Stimulated activated CD8-positive, alpha-beta memory T cell treated with anti-CD3 and anti-CD28 coated beads, Interleukin-4, amount 100 ng/mL, for 4 hours (primary cell): ENCODE results near the gene CDC45.

ENCODE experiments used
- DNase-seq, 2 donors: peaks; one replicate each; pipeline ENCODE4 v3.0.0-alpha.2; 2020; ENCODE audit warnings: low read depth in 2 of 2, low spot score in 1 of 2

Gene CDC45

GRCh38 chr22:19467912-19468311, 11.8 kb upstream of the CDC45 start:
- DNase-seq: no peak

GRCh38 chr22:19469421-19469820, 10.3 kb upstream of the CDC45 start:
- no peak for DNase-seq

DNA sequence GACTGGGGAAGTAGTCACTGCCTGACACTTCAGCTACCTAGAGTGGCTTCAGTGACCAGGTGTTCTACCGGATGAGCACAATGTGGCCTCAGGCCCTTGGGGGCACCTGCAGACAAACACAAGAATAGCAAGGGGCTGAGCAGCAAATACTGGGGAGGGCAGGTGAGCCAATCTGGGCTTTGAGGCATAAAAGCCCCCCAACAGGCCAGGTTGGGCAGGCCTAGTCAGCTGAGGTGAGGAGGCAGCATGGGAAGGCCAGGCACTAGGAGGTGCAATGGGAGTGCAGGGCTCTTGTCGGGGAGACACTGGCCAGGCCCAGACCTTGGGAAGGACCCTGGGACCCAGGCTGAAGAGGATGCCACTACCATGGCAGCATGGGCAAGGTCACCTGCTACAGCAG, 9.7 kb upstream of the CDC45 start:
- no peak for DNase-seq

GRCh38 chr22:19471572-19471971, 8.1 kb upstream of the CDC45 start:
- DNase-seq: no peak

GRCh38 chr22:19472233-19472632, 7.5 kb upstream of the CDC45 start:
- no peak for DNase-seq

DNA sequence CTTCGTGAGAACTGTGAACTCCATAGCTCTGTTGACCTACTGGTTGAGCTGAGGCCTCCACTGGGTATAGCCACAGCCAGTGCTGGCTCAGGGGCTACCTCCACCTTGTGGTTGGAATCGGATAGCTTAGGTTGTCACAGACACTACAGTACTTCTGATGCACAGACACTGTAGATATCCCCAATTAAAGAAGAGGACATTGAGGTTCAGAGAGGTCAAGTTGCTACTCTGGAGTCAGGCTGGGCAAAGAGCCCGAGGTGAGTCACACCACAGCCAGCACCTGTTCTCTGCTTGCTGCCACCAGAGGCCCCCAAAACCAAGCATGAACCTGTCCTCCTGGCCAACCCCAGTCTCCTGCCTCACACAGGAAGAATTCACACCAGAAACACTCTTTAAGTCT, 6.1 kb upstream of the CDC45 start:
- DNase-seq: no peak

GRCh38 chr22:19476023-19476422, 3.7 kb upstream of the CDC45 start:
- no peak for DNase-seq

GRCh38 chr22:19477321-19478044, 2.2 kb upstream of the CDC45 start:
- DNase-seq: no peak

- no peak for DNase-seq
Measured at GRCh38 chr22:19478045-19478900, 1.4 kb upstream of the CDC45 start.

- DNase-seq: peak; percentile 52 to 54
Measured at GRCh38 chr22:19478901-19479354, 792 bp upstream of the CDC45 start, which contains the start of gene UFD1. UFD1 (minus strand) TSS chr22:19479193; CDS start chr22:19479085, 108 bp downstream.

- no peak for DNase-seq
Measured at GRCh38 chr22:19480173-19480568, 451 bp downstream of the CDC45 start.

GRCh38 chr22:19480789-19481188, 1.1 kb downstream of the CDC45 start:
- no peak for DNase-seq

DNA sequence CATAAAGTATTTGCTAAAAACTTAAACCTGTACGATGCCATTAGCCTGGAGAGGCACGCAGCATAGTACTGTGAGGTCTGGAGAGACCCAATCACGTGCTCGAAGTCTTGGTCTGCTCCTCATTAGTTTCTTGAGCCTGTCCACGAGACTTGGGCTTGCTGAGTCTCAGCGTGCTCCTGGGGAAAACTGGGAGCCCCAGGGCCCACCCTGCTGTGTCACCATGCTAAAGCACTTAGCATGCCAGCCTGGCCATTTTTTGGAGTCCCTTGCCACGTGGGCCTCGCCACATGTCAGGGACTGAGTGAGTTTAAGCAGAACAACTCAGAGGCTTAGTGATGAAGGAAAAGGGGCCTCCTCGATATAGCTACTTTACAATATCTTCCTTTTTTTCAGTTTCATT, 2.6 kb downstream of the CDC45 start:
- DNase-seq: no peak

DNA sequence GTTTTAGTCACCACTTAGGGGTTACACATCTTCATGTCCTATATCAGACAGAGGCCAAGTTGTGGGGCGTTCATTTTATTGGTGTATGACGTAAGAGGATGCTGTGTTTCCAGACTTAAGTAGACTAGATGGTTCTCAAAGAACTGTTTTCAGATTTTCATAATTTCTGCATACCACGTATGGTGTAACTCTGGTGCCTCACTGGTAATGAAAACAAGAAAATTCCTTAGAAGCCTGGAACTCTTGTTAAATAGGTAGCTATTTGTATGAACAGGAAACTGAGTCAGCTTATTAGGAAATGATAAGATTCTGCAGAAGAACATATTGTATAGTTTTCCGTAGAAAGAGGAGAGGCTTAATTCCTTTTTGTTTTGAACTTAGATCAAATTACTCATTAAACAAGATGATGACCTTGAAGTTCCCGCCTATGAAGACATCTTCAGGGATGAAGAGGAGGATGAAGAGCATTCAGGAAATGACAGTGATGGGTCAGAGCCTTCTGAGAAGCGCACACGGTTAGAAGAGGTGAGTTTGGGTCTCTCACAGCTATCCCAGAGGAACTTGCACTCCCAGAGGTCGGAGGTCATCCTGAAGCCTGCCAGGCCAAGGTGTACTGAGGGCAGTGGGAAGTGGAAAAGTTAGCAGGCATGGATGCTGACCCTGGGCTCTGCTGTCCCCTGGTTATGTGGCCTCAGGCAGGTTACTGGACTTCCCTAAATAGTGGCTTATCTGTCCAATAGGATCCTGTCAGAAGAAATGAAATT, 3.9 kb downstream of the CDC45 start:
- no peak for DNase-seq

DNA sequence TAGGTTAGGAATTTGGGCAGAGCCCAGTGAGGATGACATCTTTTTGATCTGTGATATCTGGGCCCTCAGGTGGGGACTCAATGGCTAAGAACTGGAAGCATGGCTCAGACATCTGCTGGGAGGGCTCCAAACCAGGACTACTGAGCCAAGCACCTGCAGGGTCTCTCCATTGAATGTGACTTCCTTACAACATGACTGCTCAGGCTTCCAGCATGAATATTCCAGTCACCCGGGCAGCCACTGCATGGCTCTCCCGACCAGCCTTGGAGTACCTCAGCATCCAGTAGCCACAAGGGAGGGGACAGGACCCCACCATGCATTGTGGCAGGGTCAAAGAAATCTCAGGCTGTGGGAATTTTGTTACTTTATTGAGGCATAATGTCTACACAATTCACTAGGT, 8.6 kb downstream of the CDC45 start:
- DNase-seq: no peak

DNA sequence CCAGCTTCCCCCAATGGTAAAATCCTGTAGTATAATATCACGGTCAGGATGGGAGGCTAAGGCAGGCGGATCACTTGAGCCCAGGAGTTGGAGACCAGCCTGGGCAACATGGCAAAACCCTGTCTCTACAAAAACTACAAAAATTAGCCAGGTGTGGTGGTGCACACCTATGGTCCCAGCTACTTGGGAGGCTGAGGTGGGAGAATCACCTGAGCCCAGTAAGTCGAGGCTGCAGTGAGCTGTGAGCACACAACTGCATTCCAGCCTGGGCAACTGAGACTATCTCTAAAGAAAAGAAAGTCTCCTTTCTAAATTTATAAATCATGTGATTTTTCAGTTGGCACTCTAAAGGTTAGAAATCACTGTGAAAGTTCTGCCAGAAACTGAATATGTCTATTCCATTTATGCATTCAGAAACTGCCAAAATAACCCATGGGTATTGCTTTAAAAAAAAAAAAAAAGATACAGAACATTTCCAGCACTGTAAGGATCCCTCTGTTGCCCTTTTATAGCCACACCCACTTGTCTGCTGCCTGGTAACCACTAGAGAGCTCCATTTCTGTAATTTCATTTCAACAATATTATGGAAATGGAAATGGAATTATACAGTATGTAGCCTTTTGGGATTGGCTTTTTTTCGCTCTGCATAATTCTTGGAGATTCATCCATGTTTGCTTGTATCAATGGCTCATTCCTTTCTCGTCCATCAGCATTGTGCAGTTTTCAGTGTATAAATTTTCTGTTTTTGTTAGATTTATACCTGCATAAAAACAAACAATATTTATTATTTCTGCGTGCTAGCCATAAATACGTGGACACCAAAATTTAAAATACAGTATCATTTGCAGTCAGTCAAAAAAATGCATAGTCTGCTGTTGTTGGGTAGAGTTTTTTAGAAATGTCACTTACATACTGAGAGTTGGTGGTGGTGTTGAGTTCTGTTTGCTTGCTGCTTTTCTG, 9.4 kb downstream of the CDC45 start:
- no peak for DNase-seq

GRCh38 chr22:19490628-19491230, 11.0 kb downstream of the CDC45 start:
- no peak for DNase-seq

- DNase-seq: no peak
Measured at GRCh38 chr22:19492504-19493174, 12.9 kb downstream of the CDC45 start.

DNA sequence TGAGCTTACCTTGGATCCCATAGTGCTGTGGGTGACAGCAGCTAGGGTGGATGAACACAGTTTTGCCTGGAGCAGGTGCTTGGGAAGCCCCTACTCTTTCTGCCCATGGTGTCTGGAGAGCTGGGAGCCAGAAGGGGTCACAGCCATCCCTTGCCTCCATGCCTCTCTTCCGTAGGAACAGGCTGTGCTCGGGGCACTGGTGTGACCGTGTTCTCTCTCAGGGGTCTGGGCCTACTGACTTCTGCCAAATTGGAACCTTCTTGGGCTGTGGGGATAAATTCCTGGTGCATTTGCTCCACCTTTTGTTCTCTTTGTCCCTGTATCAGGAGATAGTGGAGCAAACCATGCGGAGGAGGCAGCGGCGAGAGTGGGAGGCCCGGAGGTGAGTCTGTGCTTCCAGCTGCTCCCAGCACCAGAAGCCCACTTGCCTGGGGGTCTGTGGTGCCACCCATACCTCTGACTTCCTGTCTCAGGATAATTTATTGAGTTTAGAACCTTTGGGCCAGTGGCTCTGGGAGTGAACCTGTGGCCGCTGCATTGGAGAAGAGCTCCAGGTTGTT, 14.4 kb downstream of the CDC45 start:
- no peak for DNase-seq
